Stromal cell of bone marrow (primary cell): ENCODE data around the gene BCKDK.
A peak's percentile ranks its signal among the peaks of the same experiment; 100 is the strongest.

ENCODE experiments used
- DNase-seq: peaks from one replicate; pipeline ENCODE4 v3.0.0-alpha.2; 2012; ENCODE audit warnings: low read depth

Gene BCKDK

GRCh38 chr16:31080035-31080629 is 28.1 kb upstream of the BCKDK start:
- DNase-seq: no peak

- no peak for DNase-seq
These were observed 27.3 kb upstream of the BCKDK start for GRCh38 chr16:31080756-31081419.

GRCh38 chr16:31081428-31082351 is 26.5 kb upstream of the BCKDK start:
- no peak for DNase-seq

GRCh38 chr16:31082368-31083045 is 25.7 kb upstream of the BCKDK start:
- DNase-seq: no peak

GRCh38 chr16:31083081-31083480 is 25.1 kb upstream of the BCKDK start:
- DNase-seq: no peak

- DNase-seq: no peak
These were observed 24.6 kb upstream of the BCKDK start for GRCh38 chr16:31083556-31083955.

GRCh38 chr16:31083981-31084380 is 24.2 kb upstream of the BCKDK start:
- DNase-seq: no peak

GRCh38 chr16:31084584-31085302 is 23.4 kb upstream of the BCKDK start:
- DNase-seq: no peak

- no peak for DNase-seq
These were observed 22.8 kb upstream of the BCKDK start for GRCh38 chr16:31085411-31085810.

- DNase-seq: no peak
These were observed 22.1 kb upstream of the BCKDK start for GRCh38 chr16:31085873-31086628.

- DNase-seq: no peak
These were observed 21.6 kb upstream of the BCKDK start for GRCh38 chr16:31086629-31086906.

- no peak for DNase-seq
These were observed 20.7 kb upstream of the BCKDK start for GRCh38 chr16:31087481-31087880.

GRCh38 chr16:31087971-31088370 is 20.2 kb upstream of the BCKDK start:
- no peak for DNase-seq

- no peak for DNase-seq
These were observed 19.6 kb upstream of the BCKDK start, which contains the start of gene PRSS53 for GRCh38 chr16:31088459-31089183. Gene PRSS53 (minus strand): TSS chr16:31088943. CDS start chr16:31088809, 134 bp downstream.

- DNase-seq: no peak
These were observed 19.0 kb upstream of the BCKDK start for GRCh38 chr16:31089199-31089598.

- peak; percentile 42 for DNase-seq
These were observed 17.6 kb upstream of the BCKDK start for GRCh38 chr16:31090540-31090939.

GRCh38 chr16:31092330-31092729 is 15.9 kb upstream of the BCKDK start:
- no peak for DNase-seq

GRCh38 chr16:31093132-31093703 is 15.0 kb upstream of the BCKDK start:
- DNase-seq: no peak

GRCh38 chr16:31094088-31094423 is 14.1 kb upstream of the BCKDK start:
- DNase-seq: no peak

- DNase-seq: peak; percentile 98
These were observed 13.6 kb upstream of the BCKDK start, which contains the start of gene VKORC1 for GRCh38 chr16:31094424-31095120. Gene VKORC1 (minus strand): TSS chr16:31094797. CDS start chr16:31094729, 68 bp downstream.
